ENCODE measurements around the gene ZFP64. TPM values are rescaled to one million over a fixed set of nuclear protein-coding genes. Genes with fewer than 3 reads are reported as not detected.
"Not testable (repeated sequence)": the region's sequence is repeated elsewhere in the genome, so short reads cannot be mapped to it uniquely, and the experiment has no call there.

The ZFP64 gene
- 5.6 and 6.8 TPM in 2 replicates for total RNA-seq (2014; rRNA removed; shearing (Covaris generic))

GRCh38 chr20:52191132-52191915 is at the start of gene ZFP64:
TSS of gene ZFP64 (minus strand) at chr20:52191779. CDS start at chr20:52191636, 143 bp downstream.
- H3K4me1 ChIP-seq (replicated peaks) = peaks cover 16% of the 10 kb centered on the region
- H3K4me3 ChIP-seq = peak within 1 kb of the TSS; percentile 69
- peak; percentile 69 to 82 for DNase-seq (ENCODE audit: low read depth in 1 of 2, low spot score in 2 of 2)
- H3K36me3 ChIP-seq = peaks cover 7% of the 10 kb centered on the region
- no peaks in the 10 kb centered on the region for H3K9me3 ChIP-seq (replicated peaks)
- no peaks in the 10 kb centered on the region for H3K27me3 ChIP-seq (replicated peaks)
- peak within 1 kb of the TSS; percentile 35; the same call in 1 of the 2 replicates for H3K27ac ChIP-seq

DNA sequence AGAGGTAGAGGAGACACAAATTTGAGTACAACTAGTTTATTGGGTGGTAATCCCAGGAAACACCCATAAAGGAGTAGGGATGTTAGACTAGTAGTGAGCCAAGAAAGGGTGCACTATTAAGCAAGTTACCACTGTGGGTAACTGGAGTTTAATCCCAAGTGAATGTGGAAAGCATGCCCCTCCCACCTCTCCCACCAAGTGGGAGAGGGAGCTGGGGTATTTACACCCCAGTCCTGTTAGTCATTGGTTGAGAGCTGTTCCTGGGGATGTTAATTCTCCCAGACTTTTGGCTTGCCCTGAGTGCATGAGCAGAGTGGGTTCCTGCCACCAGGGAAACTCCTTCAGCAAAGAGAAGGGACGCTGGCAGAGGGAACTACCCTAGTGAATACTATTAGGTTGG is 49.2 kb upstream of the ZFP64 start:
- no peaks in the 10 kb centered on the region for H3K4me1 ChIP-seq (replicated peaks)
- no peaks in the 10 kb centered on the region for H3K9me3 ChIP-seq (replicated peaks)
- no peak for DNase-seq (ENCODE audit: low read depth in 1 of 2, low spot score in 2 of 2)
- no peak overlapping the region for H3K4me3 ChIP-seq
- no peak overlapping the region for H3K27ac ChIP-seq
- H3K36me3 ChIP-seq = no peaks in the 10 kb centered on the region
- H3K27me3 ChIP-seq (replicated peaks) = 0 out of 2 replicates have a peak, but pooled peaks cover 3% of the 10 kb centered on the region

- no peak overlapping the region for H3K4me3 ChIP-seq
- H3K36me3 ChIP-seq = no peaks in the 10 kb centered on the region
- H3K9me3 ChIP-seq (replicated peaks) = no peaks in the 10 kb centered on the region
- 0 out of 2 replicates have a peak, but pooled peaks cover 3% of the 10 kb centered on the region for H3K27me3 ChIP-seq (replicated peaks)
- DNase-seq (ENCODE audit: low read depth in 1 of 2, low spot score in 2 of 2) = no peak
- H3K4me1 ChIP-seq (replicated peaks) = no peaks in the 10 kb centered on the region
- H3K27ac ChIP-seq = no peak overlapping the region
Observed at GRCh38 chr20:52239102-52239501, 47.5 kb upstream of the ZFP64 start.

DNA sequence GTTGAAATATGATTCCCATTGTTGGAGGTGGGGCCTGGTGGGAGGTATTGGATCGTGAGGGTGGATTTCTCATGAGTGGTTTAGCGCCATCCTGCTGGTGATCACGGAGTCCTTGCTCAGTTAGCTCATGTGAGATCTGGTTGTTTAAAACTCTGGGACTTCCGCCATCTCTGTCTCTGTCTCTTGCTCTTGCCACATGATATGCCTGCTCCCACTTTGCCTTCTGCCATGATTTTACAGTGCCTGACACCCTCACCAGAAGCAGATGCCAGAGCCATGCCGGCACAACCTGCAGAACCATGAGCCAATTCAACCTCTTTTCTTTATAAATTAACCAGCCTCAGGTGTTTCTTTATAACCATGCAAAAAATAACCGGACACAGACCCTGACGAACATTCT is 44.7 kb upstream of the ZFP64 start:
- no peak overlapping the region for H3K27ac ChIP-seq
- no peaks in the 10 kb centered on the region for H3K27me3 ChIP-seq (replicated peaks)
- no peaks in the 10 kb centered on the region for H3K9me3 ChIP-seq (replicated peaks)
- H3K4me3 ChIP-seq = no peak overlapping the region
- H3K36me3 ChIP-seq = no peaks in the 10 kb centered on the region
- no peaks in the 10 kb centered on the region for H3K4me1 ChIP-seq (replicated peaks)
- DNase-seq (ENCODE audit: low read depth in 1 of 2, low spot score in 2 of 2) = no peak

GRCh38 chr20:52235129-52235528 is 43.5 kb upstream of the ZFP64 start:
- no peak for DNase-seq (ENCODE audit: low read depth in 1 of 2, low spot score in 2 of 2)
- H3K4me3 ChIP-seq = no peak overlapping the region
- H3K27me3 ChIP-seq (replicated peaks) = no peaks in the 10 kb centered on the region
- no peaks in the 10 kb centered on the region for H3K4me1 ChIP-seq (replicated peaks)
- H3K9me3 ChIP-seq (replicated peaks) = no peaks in the 10 kb centered on the region
- no peaks in the 10 kb centered on the region for H3K36me3 ChIP-seq
- H3K27ac ChIP-seq = no peak overlapping the region

GRCh38 chr20:52234302-52235045 is 42.9 kb upstream of the ZFP64 start:
- DNase-seq (ENCODE audit: low read depth in 1 of 2, low spot score in 2 of 2) = no peak
- no peak overlapping the region for H3K4me3 ChIP-seq

DNA sequence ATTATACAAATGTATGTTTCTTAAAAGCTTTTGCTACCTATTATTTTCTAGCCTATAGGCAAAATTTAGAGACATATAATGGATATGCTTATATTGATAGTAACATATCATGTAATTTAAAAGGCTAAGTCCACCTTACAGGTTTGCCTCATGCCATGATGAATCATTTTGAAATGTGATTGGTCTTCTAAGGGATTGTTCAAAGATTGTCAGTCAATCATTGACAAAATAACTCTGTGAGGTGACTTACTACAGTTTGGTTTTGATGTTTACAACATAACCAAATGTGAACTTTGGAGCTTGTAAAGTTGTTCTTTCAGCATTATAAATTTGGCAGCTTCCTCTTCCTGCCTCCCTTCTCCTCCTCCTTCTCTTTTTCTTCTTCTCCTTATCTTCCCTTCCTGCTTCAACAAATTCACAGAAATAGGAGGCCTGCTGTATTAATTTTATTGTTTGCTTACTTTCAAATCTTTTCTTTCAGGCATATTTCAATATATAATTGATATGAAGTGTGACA is 39.7 kb upstream of the ZFP64 start:
- no peaks in the 10 kb centered on the region for H3K9me3 ChIP-seq (replicated peaks)
- no peaks in the 10 kb centered on the region for H3K4me1 ChIP-seq (replicated peaks)
- no peak for DNase-seq (ENCODE audit: low read depth in 1 of 2, low spot score in 2 of 2)
- H3K27me3 ChIP-seq (replicated peaks) = no peaks in the 10 kb centered on the region
- no peak overlapping the region for H3K27ac ChIP-seq
- no peak overlapping the region for H3K4me3 ChIP-seq
- H3K36me3 ChIP-seq = no peaks in the 10 kb centered on the region

More at GRCh38 chr20:52234302-52235045, 42.9 kb upstream of the ZFP64 start:
- Histone ChIP-seq H3K4me1 (replicated peaks) (no peaks in the 10 kb centered on the region), H3K36me3 (no peaks in the 10 kb centered on the region), H3K9me3 (replicated peaks) (no peaks in the 10 kb centered on the region), H3K27ac (no peak overlapping the region), H3K27me3 (replicated peaks) (no peaks in the 10 kb centered on the region)

GRCh38 chr20:52230409-52230808 is 38.8 kb upstream of the ZFP64 start:
- Histone ChIP-seq H3K4me3 (no peak overlapping the region), H3K4me1 (replicated peaks) (no peaks in the 10 kb centered on the region), H3K36me3 (no peaks in the 10 kb centered on the region), H3K27ac (no peak overlapping the region), H3K27me3 (replicated peaks) (peaks cover 3% of the 10 kb centered on the region; the same call in 1 of the 2 replicates), H3K9me3 (replicated peaks) (no peaks in the 10 kb centered on the region)
- DNase-seq (ENCODE audit: low read depth in 1 of 2, low spot score in 2 of 2) = no peak

DNA sequence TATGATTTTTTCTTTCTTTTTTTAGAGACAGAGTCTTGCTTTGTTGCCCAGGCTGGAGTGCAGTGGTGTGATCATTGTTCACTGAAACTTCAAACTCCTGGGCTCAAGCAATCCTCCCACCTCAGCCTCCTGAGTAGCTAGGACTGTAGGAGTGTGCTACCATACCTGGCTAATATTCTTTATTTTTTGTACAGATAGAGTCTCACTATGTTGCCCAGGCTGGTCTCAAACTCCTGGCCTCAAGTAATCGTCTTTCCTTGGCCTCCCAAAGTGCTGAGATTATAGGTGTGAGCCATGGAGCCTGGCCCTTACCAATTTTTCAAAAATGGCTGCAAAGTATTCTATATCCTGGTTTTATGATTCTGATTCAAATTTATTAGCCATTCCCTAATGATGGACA is 37.8 kb upstream of the ZFP64 start:
- H3K4me3 ChIP-seq; H3K9me3 ChIP-seq (replicated peaks); H3K27ac ChIP-seq; H3K36me3 ChIP-seq; H3K4me1 ChIP-seq (replicated peaks); H3K27me3 ChIP-seq (replicated peaks); DNase-seq (ENCODE audit: low read depth in 1 of 2, low spot score in 2 of 2): not testable (repeated sequence)

GRCh38 chr20:52226370-52226769 is 34.8 kb upstream of the ZFP64 start:
- no peak overlapping the region for H3K27ac ChIP-seq

GRCh38 chr20:52224920-52225319 is 33.3 kb upstream of the ZFP64 start:
- no peak for DNase-seq (ENCODE audit: low read depth in 1 of 2, low spot score in 2 of 2)
- Histone ChIP-seq H3K27ac (no peak overlapping the region), H3K27me3 (replicated peaks) (peaks cover 3% of the 10 kb centered on the region; the same call in 1 of the 2 replicates), H3K9me3 (replicated peaks) (0 out of 2 replicates have a peak, but pooled peaks cover 2% of the 10 kb centered on the region), H3K36me3 (no peaks in the 10 kb centered on the region), H3K4me3 (no peak overlapping the region), H3K4me1 (replicated peaks) (no peaks in the 10 kb centered on the region)

More at GRCh38 chr20:52226370-52226769, 34.8 kb upstream of the ZFP64 start:
- H3K4me3 ChIP-seq = no peak overlapping the region
- H3K27me3 ChIP-seq (replicated peaks) = peaks cover 3% of the 10 kb centered on the region; the same call in 1 of the 2 replicates
- no peaks in the 10 kb centered on the region for H3K4me1 ChIP-seq (replicated peaks)
- H3K36me3 ChIP-seq = no peaks in the 10 kb centered on the region
- no peaks in the 10 kb centered on the region for H3K9me3 ChIP-seq (replicated peaks)
- no peak for DNase-seq (ENCODE audit: low read depth in 1 of 2, low spot score in 2 of 2)

DNA sequence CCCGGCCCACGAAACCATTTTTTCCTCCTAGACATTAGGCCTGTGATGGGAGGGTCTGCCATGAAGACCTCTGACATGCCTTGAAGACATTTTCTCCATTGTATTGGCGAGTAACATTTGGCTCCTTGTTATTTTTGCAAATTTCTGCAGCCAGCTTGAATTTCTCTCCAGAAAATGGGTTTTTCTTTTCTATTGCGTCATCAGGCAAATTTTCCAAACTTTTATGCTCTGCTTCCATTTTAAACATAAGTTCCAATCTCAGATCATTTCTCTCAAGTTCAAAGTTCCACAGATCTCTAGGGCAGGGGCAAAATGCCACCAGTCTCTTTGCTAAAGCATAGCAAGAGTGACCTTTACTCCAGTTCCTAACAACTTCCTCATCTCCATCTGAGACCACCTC is 29.8 kb upstream of the ZFP64 start:
- not testable (repeated sequence) for H3K4me1 ChIP-seq (replicated peaks); H3K9me3 ChIP-seq (replicated peaks); H3K27me3 ChIP-seq (replicated peaks); H3K36me3 ChIP-seq; DNase-seq (ENCODE audit: low read depth in 1 of 2, low spot score in 2 of 2); H3K4me3 ChIP-seq; H3K27ac ChIP-seq

- H3K27ac ChIP-seq; H3K9me3 ChIP-seq (replicated peaks); H3K4me3 ChIP-seq; H3K4me1 ChIP-seq (replicated peaks); H3K36me3 ChIP-seq; DNase-seq (ENCODE audit: low read depth in 1 of 2, low spot score in 2 of 2); H3K27me3 ChIP-seq (replicated peaks): not testable (repeated sequence)
Observed at GRCh38 chr20:52220891-52221290, 29.3 kb upstream of the ZFP64 start.

DNA sequence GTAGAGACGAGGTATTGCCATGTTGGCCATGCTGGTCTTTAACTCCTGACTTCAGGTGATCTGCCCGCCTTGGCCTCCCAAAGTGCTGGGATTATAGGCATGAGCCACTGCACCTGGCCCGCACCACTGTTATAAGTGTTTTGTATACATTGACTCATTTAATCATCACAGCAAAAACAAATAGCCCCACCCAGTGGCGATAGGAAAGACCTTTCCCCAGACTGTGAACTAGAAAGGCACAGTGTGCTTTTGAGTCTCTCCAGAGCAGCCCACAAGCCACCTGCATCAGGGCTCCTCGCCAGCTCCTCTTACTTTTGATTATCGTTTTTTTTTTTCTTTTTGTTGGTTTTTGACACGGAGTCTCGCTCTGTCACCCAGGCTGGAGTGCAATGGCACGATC is 27.9 kb upstream of the ZFP64 start:
- H3K27me3 ChIP-seq (replicated peaks) = no peaks in the 10 kb centered on the region; the same call in 1 of the 2 replicates
- no peaks in the 10 kb centered on the region for H3K4me1 ChIP-seq (replicated peaks)
- H3K9me3 ChIP-seq (replicated peaks) = 0 out of 2 replicates have a peak, but pooled peaks cover 2% of the 10 kb centered on the region
- no peak for DNase-seq (ENCODE audit: low read depth in 1 of 2, low spot score in 2 of 2)
- no peaks in the 10 kb centered on the region for H3K36me3 ChIP-seq
- H3K4me3 ChIP-seq = no peak overlapping the region
- no peak overlapping the region for H3K27ac ChIP-seq
